Natural killer cell (primary cell): ENCODE data around the gene IPO13. TPM values are rescaled to one million over a fixed set of nuclear protein-coding genes. Genes with fewer than 3 reads are reported as not detected.

Experiments
- ATAC-seq, 3 donors: fragments of 150-1000 bp in 2 of 3; fragments of 200-7000 bp in 1 of 3; cut with Tn5 transposase; 1 replicate in 1 of 3; 2 replicates in 2 of 3; pipeline ENCODE4 v1.10.0; 2021; ENCODE audit warnings: mild to moderate bottlenecking in 2 of 3, moderate library complexity in 2 of 3
- DNase-seq, 2 donors: peaks; one replicate each; pipeline versions ENCODE4 v3.0.0 to v3.0.0-alpha.2; 2013 to 2021; ENCODE audit warnings: mixed read lengths in 1 of 2
- H3K27ac ChIP-seq: one replicate; pipeline ENCODE4 v1.5.1; 2013; ENCODE audit warnings: mild to moderate bottlenecking, low read length
- H3K27me3 ChIP-seq: one replicate; pipeline ENCODE4 v1.6.1; 2013; ENCODE audit warnings: low read length; ENCODE audit not compliant: control insufficient read depth, insufficient read depth
- H3K36me3 ChIP-seq: one replicate; pipeline ENCODE4 v1.6.1; 2013; ENCODE audit warnings: low read length; ENCODE audit not compliant: control insufficient read depth, insufficient read depth
- H3K4me1 ChIP-seq: one replicate; pipeline ENCODE4 v1.6.1; 2013; ENCODE audit warnings: low read length; ENCODE audit not compliant: control insufficient read depth, insufficient read depth
- H3K4me3 ChIP-seq: one replicate; pipeline ENCODE4 v1.5.1; 2013; ENCODE audit warnings: low read length
- H3K9me3 ChIP-seq: one replicate; pipeline ENCODE4 v1.6.1; 2013; ENCODE audit warnings: low read length; ENCODE audit not compliant: control insufficient read depth, insufficient read depth
- H3K27ac Mint-ChIP-seq, 2 donors: one replicate each; pipeline ENCODE4 v1.8.0; 2022; ENCODE audit warnings: mild to moderate bottlenecking in 2 of 2, mixed read lengths in 2 of 2, moderate library complexity in 1 of 2
- H3K27me3 Mint-ChIP-seq, 2 donors: one replicate each; pipeline ENCODE4 v1.8.0; 2022; ENCODE audit warnings: low read depth in 2 of 2, mixed read lengths in 2 of 2
- H3K36me3 Mint-ChIP-seq: one replicate; pipeline ENCODE4 v1.8.0; 2022; ENCODE audit warnings: mixed read lengths
- H3K4me1 Mint-ChIP-seq, 2 donors: one replicate each; pipeline ENCODE4 v1.8.0; 2022; ENCODE audit warnings: mixed read lengths in 2 of 2
- H3K4me3 Mint-ChIP-seq: one replicate; pipeline ENCODE4 v1.8.0; 2022; ENCODE audit warnings: mild to moderate bottlenecking, moderate library complexity, mixed read lengths
- H3K9me3 Mint-ChIP-seq, 2 donors: one replicate each; pipeline ENCODE4 v1.8.0; 2022; ENCODE audit warnings: mixed read lengths in 2 of 2
- CTCF ChIP-seq: fragments of 200-600 bp; IDR thresholded peaks from one replicate; pipeline ENCODE4 v1.8.0; 2022; ENCODE audit warnings: antibody characterized with exemption
- WGBS: methylation state at CpG from one replicate; pipeline ENCODE4 v1.1.7; 2013; ENCODE audit warnings: missing lambda C conversion rate; ENCODE audit not compliant: insufficient coverage; 5-methylcytosine and 5-hydroxymethylcytosine counted together
- intact Hi-C: fragments of 100-400 bp; cut with micrococcal nuclease; formaldehyde crosslinking; loops from one replicate; pipeline ENCODE4 v1.14.2; 2022
- total RNA-seq, 4 donors: library from RNA; stranded (reverse); fragments of 120-200 nt in 1 of 4; gene quantifications; one replicate each; pipeline versions ENCODE4 v1.2.3 to v1.2.4, GENCODE V29; 2013 to 2022

IPO13 gene
- total RNA-seq, 3 donors from 2014 or later (not counting 1 experiment from before 2014, with no cell fraction given): 18.1 to 22.7 (median 18.4) TPM

GRCh38 chr1:43901196-43901961 lies 45.4 kb upstream of the IPO13 start:
- H3K4me3 ChIP-seq: no peak overlapping the region
- no peaks in the 10 kb centered on the region for H3K27me3 Mint-ChIP-seq
- DNase-seq: no peak
- no peaks in the 10 kb centered on the region for H3K36me3 Mint-ChIP-seq
- intact Hi-C loops: no loop called here
- H3K9me3 Mint-ChIP-seq: no peaks in the 10 kb centered on the region
- H3K27ac Mint-ChIP-seq: no peak overlapping the region
- no peaks in the 10 kb centered on the region for H3K4me1 Mint-ChIP-seq
- no peak for ATAC-seq
- H3K36me3 ChIP-seq: peaks cover 17% of the 10 kb centered on the region
- no peaks in the 10 kb centered on the region for H3K4me1 ChIP-seq
- H3K4me3 Mint-ChIP-seq: no peak overlapping the region
- H3K9me3 ChIP-seq: no peaks in the 10 kb centered on the region
- H3K27me3 ChIP-seq: no peaks in the 10 kb centered on the region
- H3K27ac ChIP-seq: no peak overlapping the region
- WGBS: 87% methylated on average over 7 of the region's 7 CpGs
- TF ChIP-seq CTCF: no peak

DNA sequence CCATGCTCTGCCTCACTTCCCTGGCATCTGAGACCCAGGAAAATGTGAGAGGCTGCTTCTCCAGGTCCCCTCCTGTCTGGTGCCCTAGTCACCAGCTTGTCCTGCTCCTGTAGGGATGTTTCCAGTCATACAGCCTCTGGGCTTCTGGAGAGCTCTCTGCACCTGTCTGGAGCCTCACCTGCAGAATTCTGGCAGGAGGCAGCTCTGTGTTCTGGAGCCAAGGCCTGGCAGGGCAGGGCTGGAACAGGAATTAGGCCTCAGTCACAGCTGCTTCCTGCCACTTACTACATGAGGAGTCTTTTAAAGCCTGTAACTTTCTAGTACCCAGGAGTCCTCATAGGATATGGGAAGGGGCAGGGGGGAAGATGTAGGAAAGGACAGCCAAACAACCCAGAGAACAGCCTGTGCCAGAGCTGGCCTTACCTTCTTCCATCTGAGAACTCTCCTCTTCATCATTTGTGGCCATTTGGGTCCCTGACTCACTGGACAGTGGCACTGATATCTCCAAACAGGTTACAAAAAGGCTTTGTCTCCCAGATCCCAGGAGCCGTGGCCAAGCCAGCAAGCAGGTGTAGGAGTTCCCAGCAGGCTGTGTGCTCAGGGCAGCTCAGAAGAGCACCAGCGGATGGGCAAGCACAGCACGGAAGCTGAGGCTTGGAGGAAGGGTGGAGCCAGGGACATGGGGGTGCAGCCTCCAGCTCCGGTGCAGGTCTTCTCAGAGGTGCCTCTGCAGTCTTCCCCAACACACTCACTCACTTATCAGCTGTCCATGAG lies 44.5 kb upstream of the IPO13 start:
- intact Hi-C loops: no loop called here

GRCh38 chr1:43904660-43905551 lies 41.8 kb upstream of the IPO13 start:
- H3K4me1 ChIP-seq: no peaks in the 10 kb centered on the region
- Mint-ChIP-seq H3K9me3 (no peaks in the 10 kb centered on the region), H3K4me3 (no peak overlapping the region), H3K36me3 (no peaks in the 10 kb centered on the region), H3K27ac (no peak overlapping the region), H3K27me3 (no peaks in the 10 kb centered on the region), H3K4me1 (no peaks in the 10 kb centered on the region)
- WGBS: 70% methylated on average over 6 of the region's 7 CpGs
- H3K4me3 ChIP-seq: no peak overlapping the region
- no peaks in the 10 kb centered on the region for H3K9me3 ChIP-seq
- no peaks in the 10 kb centered on the region for H3K27me3 ChIP-seq
- DNase-seq: no peak
- intact Hi-C loops: no loop called here
- H3K36me3 ChIP-seq: no peaks in the 10 kb centered on the region
- TF ChIP-seq CTCF: no peak
- no peak overlapping the region for H3K27ac ChIP-seq
- ATAC-seq: no peak

More for the DNA sequence above, 44.5 kb upstream of the IPO13 start:
- DNase-seq (no peak), ATAC-seq (no peak)
- Histone ChIP-seq H3K4me1 (no peaks in the 10 kb centered on the region), H3K4me3 (no peak overlapping the region), H3K27me3 (no peaks in the 10 kb centered on the region), H3K27ac (no peak overlapping the region), H3K9me3 (no peaks in the 10 kb centered on the region), H3K36me3 (peaks cover 17% of the 10 kb centered on the region)
- no peaks in the 10 kb centered on the region for H3K27me3 Mint-ChIP-seq
- no peak for TF ChIP-seq CTCF
- 77% methylated on average over 4 of the region's 4 CpGs for WGBS
- no peaks in the 10 kb centered on the region for H3K4me1 Mint-ChIP-seq
- H3K36me3 Mint-ChIP-seq: no peaks in the 10 kb centered on the region
- no peak overlapping the region for H3K27ac Mint-ChIP-seq
- no peaks in the 10 kb centered on the region for H3K9me3 Mint-ChIP-seq
- no peak overlapping the region for H3K4me3 Mint-ChIP-seq
